HG03095 (cell line): ENCODE measurements around the gene ABLIM1.
A peak's percentile ranks its signal among the peaks of the same experiment; 100 is the strongest.

Experiments used
- ATAC-seq: cut with Tn5 transposase; IDR thresholded peaks from one replicate; pipeline ENCODE4 v1.9.1; 2021; ENCODE audit warnings: moderate library complexity; ENCODE audit not compliant: unreplicated experiment

Gene ABLIM1

GRCh38 chr10:114649217-114649903 is 8.7 kb downstream of the ABLIM1 start:
- ATAC-seq = no peak

- ATAC-seq = no peak
Observed at GRCh38 chr10:114648368-114648767, 9.7 kb downstream of the ABLIM1 start.

- ATAC-seq = no peak
Observed at GRCh38 chr10:114647545-114648138, 10.4 kb downstream of the ABLIM1 start.

- ATAC-seq = no peak
Observed at GRCh38 chr10:114646426-114646825, 11.6 kb downstream of the ABLIM1 start.

- no peak for ATAC-seq
Observed at GRCh38 chr10:114645706-114646105, 12.4 kb downstream of the ABLIM1 start.

- ATAC-seq = no peak
Observed at GRCh38 chr10:114643158-114643557, 14.9 kb downstream of the ABLIM1 start.

- ATAC-seq = no peak
Observed at GRCh38 chr10:114642729-114643128, 15.3 kb downstream of the ABLIM1 start.

- no peak for ATAC-seq
Observed at GRCh38 chr10:114638821-114639625, 19.1 kb downstream of the ABLIM1 start.

- ATAC-seq = no peak
Observed at GRCh38 chr10:114635797-114636550, 22.1 kb downstream of the ABLIM1 start.

GRCh38 chr10:114635101-114635500 is 23.0 kb downstream of the ABLIM1 start:
- no peak for ATAC-seq

GRCh38 chr10:114634609-114634979 is 23.5 kb downstream of the ABLIM1 start:
- ATAC-seq = no peak

- ATAC-seq = no peak
Observed at GRCh38 chr10:114632869-114633715, 25.0 kb downstream of the ABLIM1 start.

- ATAC-seq = peak; percentile 58
Observed at GRCh38 chr10:114631666-114632417, 26.2 kb downstream of the ABLIM1 start.

- ATAC-seq = no peak
Observed at GRCh38 chr10:114631090-114631665, 26.9 kb downstream of the ABLIM1 start.

GRCh38 chr10:114629824-114630730 is 28.0 kb downstream of the ABLIM1 start:
- no peak for ATAC-seq

- no peak for ATAC-seq
Observed at GRCh38 chr10:114629083-114629823, 28.8 kb downstream of the ABLIM1 start.

- no peak for ATAC-seq
Observed at GRCh38 chr10:114628106-114628505, 30.0 kb downstream of the ABLIM1 start.

- no peak for ATAC-seq
Observed at GRCh38 chr10:114626841-114627240, 31.2 kb downstream of the ABLIM1 start.
